IMR-90 (cell line): Measurements from ENCODE around the gene PRPS2. TPM values are rescaled to one million over a fixed set of nuclear protein-coding genes. Genes with fewer than 3 reads are reported as not detected.

Experiments used
- ATAC-seq: fragments of 200-7000 bp; cut with Tn5 transposase; 2 replicates; pipeline ENCODE4 v1.9.1; 2020; ENCODE audit warnings: low read depth, mild to moderate bottlenecking, moderate library complexity
- BruUV-seq: library from RNA; stranded (reverse); fragments of 400-500 nt; replicated peaks from 2 replicates; lab custom pipeline; 2021; lab: Mats Ljungman, UMichigan
- CTCF ChIA-PET: fragments of 300-600 bp; formaldehyde crosslinking; extraction: SDS; loops from one replicate; lab custom pipeline; 2021; ENCODE audit warnings: antibody characterized with exemption; lab: Yijun Ruan, JAX
- POLR2A ChIA-PET: fragments of 300-600 bp; sonication (Branson Sonifier 250); formaldehyde crosslinking; loops from one replicate; lab custom pipeline; 2022; ENCODE audit warnings: antibody characterized with exemption; ENCODE audit not compliant: unreplicated experiment; lab: Charles Lee
- DNase-seq: peaks from one replicate; pipeline ENCODE4 v3.0.0; 2013
- H2AFZ ChIP-seq: replicated peaks from 2 replicates; pipeline ENCODE3; 2013; ENCODE audit warnings: low read length, mild to moderate bottlenecking; ENCODE audit not compliant: poor library complexity
- H2AK5ac ChIP-seq: 2 replicates; pipeline ENCODE4 v1.6.1; 2013; ENCODE audit warnings: low read depth, low read length, inconsistent platforms
- H2AK9ac ChIP-seq: replicated peaks from 2 replicates; pipeline ENCODE3; 2013; ENCODE audit warnings: mild to moderate bottlenecking, low read depth, low read length, moderate library complexity; ENCODE audit not compliant: poor library complexity
- H2BK120ac ChIP-seq: 2 replicates; pipeline ENCODE4 v1.6.1; 2013; ENCODE audit warnings: low read depth, low read length, inconsistent platforms
- H2BK15ac ChIP-seq: 3 replicates; pipeline ENCODE4 v1.6.1; 2013; ENCODE audit warnings: low read depth, low read length, inconsistent platforms
- H2BK20ac ChIP-seq: 2 replicates; pipeline ENCODE4 v1.6.1; 2013; ENCODE audit warnings: low read depth, mild to moderate bottlenecking, inconsistent platforms, low read length, moderate library complexity
- H2BK5ac ChIP-seq: 2 replicates; pipeline ENCODE4 v1.6.1; 2013; ENCODE audit warnings: mild to moderate bottlenecking, low read depth, low read length, inconsistent platforms; ENCODE audit not compliant: poor library complexity, severe bottlenecking
- H3K14ac ChIP-seq: replicated peaks from 2 replicates; pipeline ENCODE4 v1.6.1; 2013; ENCODE audit warnings: low read depth, low read length, inconsistent platforms
- H3K18ac ChIP-seq: 2 replicates; pipeline ENCODE4 v1.6.1; 2013; ENCODE audit warnings: low read depth, low read length, control low read depth
- H3K23ac ChIP-seq: 2 replicates; pipeline ENCODE4 v1.6.1; 2013; ENCODE audit warnings: low read depth, low read length, inconsistent platforms
- H3K27ac ChIP-seq: 2 replicates; pipeline ENCODE4 v1.5.1; 2013; ENCODE audit warnings: mild to moderate bottlenecking, control low read depth, low read length; ENCODE audit not compliant: insufficient read depth
- H3K27me3 ChIP-seq: 2 replicates; pipeline ENCODE4 v1.6.1; 2013; ENCODE audit warnings: low read length; ENCODE audit not compliant: control insufficient read depth, insufficient read depth
- H3K36me3 ChIP-seq: 2 replicates; pipeline ENCODE4 v1.6.1; 2013; ENCODE audit warnings: low read length, mixed read lengths; ENCODE audit not compliant: control insufficient read depth, insufficient read depth
- H3K4ac ChIP-seq: 2 replicates; pipeline ENCODE4 v1.6.1; 2013; ENCODE audit warnings: low read depth, low read length, inconsistent platforms
- H3K4me1 ChIP-seq: 2 replicates; pipeline ENCODE4 v1.6.1; 2013; ENCODE audit warnings: low read length, mixed read lengths; ENCODE audit not compliant: control insufficient read depth, insufficient read depth
- H3K4me2 ChIP-seq: 2 replicates; pipeline ENCODE4 v1.6.1; 2013; ENCODE audit warnings: low read depth, mild to moderate bottlenecking, control low read depth, low read length, moderate library complexity
- H3K4me3 ChIP-seq: 2 replicates; pipeline ENCODE4 v1.5.1; 2013; ENCODE audit warnings: low read depth, mild to moderate bottlenecking, control low read depth, low read length, moderate library complexity; ENCODE audit not compliant: insufficient read depth
- H3K56ac ChIP-seq: 2 replicates; pipeline ENCODE4 v1.6.1; 2013; ENCODE audit warnings: low read length, inconsistent platforms; ENCODE audit not compliant: insufficient read depth; ENCODE audit errors: extremely low read depth
- H3K79me1 ChIP-seq, 2 experiments: 2 replicates each; pipeline ENCODE4 v1.6.1; 2013; ENCODE audit warnings: low read length in 2 of 2, inconsistent platforms in 1 of 2, low read depth in 1 of 2
- H3K9ac ChIP-seq: 2 replicates; pipeline ENCODE4 v1.6.1; 2013; ENCODE audit warnings: low read depth, low read length, control low read depth
- H3K9me1 ChIP-seq: 2 replicates; pipeline ENCODE4 v1.6.1; 2013; ENCODE audit warnings: low read length, inconsistent platforms; ENCODE audit not compliant: insufficient read depth
- H3K9me3 ChIP-seq: 2 replicates; pipeline ENCODE4 v1.6.1; 2013; ENCODE audit warnings: low read length; ENCODE audit not compliant: control insufficient read depth, insufficient read depth
- H4K20me1 ChIP-seq: 2 replicates; pipeline ENCODE4 v1.6.1; 2013; ENCODE audit warnings: low read length, inconsistent platforms; ENCODE audit not compliant: insufficient read depth
- H4K5ac ChIP-seq: 2 replicates; pipeline ENCODE4 v1.6.1; 2013; ENCODE audit warnings: mild to moderate bottlenecking, low read depth, low read length, control low read depth
- H4K8ac ChIP-seq, 2 experiments: 2 replicates each; pipeline ENCODE4 v1.6.1; 2013; ENCODE audit warnings: low read depth in 2 of 2, low read length in 2 of 2, control low read depth in 1 of 2, inconsistent platforms in 1 of 2
- H4K91ac ChIP-seq: 2 replicates; pipeline ENCODE4 v1.6.1; 2013; ENCODE audit warnings: low read depth, low read length, inconsistent platforms; ENCODE audit not compliant: insufficient read depth
- BHLHE40 ChIP-seq: fragments of 150-350 bp; IDR thresholded peaks from 2 replicates; pipeline ENCODE4 v1.6.1; 2016; ENCODE audit warnings: mild to moderate bottlenecking, low read depth, low read length
- CEBPB ChIP-seq: IDR thresholded peaks from 2 replicates; pipeline ENCODE4 v1.6.1; 2012; ENCODE audit warnings: low read depth, low read length, improper control_type of control experiment
- CHD1 ChIP-seq: IDR thresholded peaks from 2 replicates; pipeline ENCODE4 v1.6.1; 2012; ENCODE audit warnings: low read depth, low read length, improper control_type of control experiment
- CTCF ChIP-seq: conservative IDR thresholded peaks from 2 replicates; pipeline ENCODE4 v1.5.1; 2012; ENCODE audit warnings: mild to moderate bottlenecking, low read depth, low read length, improper control_type of control experiment
- ELK1 ChIP-seq: fragments of 150-350 bp; IDR thresholded peaks from 2 replicates; pipeline ENCODE4 v1.6.1; 2016; ENCODE audit warnings: low read depth, mild to moderate bottlenecking, low read length, moderate library complexity, borderline replicate concordance
- FOS ChIP-seq: fragments of 150-350 bp; IDR thresholded peaks from 2 replicates; pipeline ENCODE4 v1.6.1; 2016; ENCODE audit warnings: low read depth, low read length
- MAFK ChIP-seq: IDR thresholded peaks from 2 replicates; pipeline ENCODE4 v1.6.1; 2012; ENCODE audit warnings: low read depth, low read length, improper control_type of control experiment
- MAZ ChIP-seq: IDR thresholded peaks from 2 replicates; pipeline ENCODE4 v1.6.1; 2012; ENCODE audit warnings: low read depth, mild to moderate bottlenecking, low read length, improper control_type of control experiment, moderate library complexity, borderline replicate concordance
- MXI1 ChIP-seq: IDR thresholded peaks from 2 replicates; pipeline ENCODE4 v1.6.1; 2012; ENCODE audit warnings: low read depth, mild to moderate bottlenecking, low read length, moderate library complexity, borderline replicate concordance
- NFE2L2 ChIP-seq: fragments of 150-350 bp; IDR thresholded peaks from 2 replicates; pipeline ENCODE4 v1.6.1; 2016; ENCODE audit warnings: low read depth, mild to moderate bottlenecking, low read length
- POLR2A ChIP-seq: IDR thresholded peaks from 2 replicates; pipeline ENCODE4 v1.6.1; 2012; ENCODE audit warnings: mild to moderate bottlenecking, low read depth, low read length
- RAD21 ChIP-seq: IDR thresholded peaks from 2 replicates; pipeline ENCODE4 v1.6.1; 2012; ENCODE audit warnings: low read length, improper control_type of control experiment
- RCOR1 ChIP-seq: IDR thresholded peaks from 2 replicates; pipeline ENCODE4 v1.6.1; 2012; ENCODE audit warnings: mild to moderate bottlenecking, low read length, improper control_type of control experiment; ENCODE audit not compliant: insufficient replicate concordance
- RFX5 ChIP-seq: IDR thresholded peaks from 2 replicates; pipeline ENCODE4 v1.8.0; 2012; ENCODE audit warnings: low read depth, mild to moderate bottlenecking, low read length, moderate library complexity
- SMC3 ChIP-seq: fragments of 150-350 bp; IDR thresholded peaks from 2 replicates; pipeline ENCODE4 v1.6.1; 2016; ENCODE audit warnings: low read depth, mild to moderate bottlenecking, antibody characterized with exemption, low read length, moderate library complexity
- USF2 ChIP-seq: fragments of 150-350 bp; IDR thresholded peaks from 2 replicates; pipeline ENCODE4 v1.6.1; 2017; ENCODE audit warnings: mild to moderate bottlenecking, antibody characterized with exemption, low read length, low read depth
- WGBS, 2 experiments: methylation state at CpG; one replicate each; pipeline versions ENCODE4 v1.1.5 to v1.1.7; 2013; ENCODE audit warnings: missing lambda C conversion rate in 2 of 2; ENCODE audit not compliant: insufficient read length in 1 of 2; ENCODE audit errors: extremely low coverage in 2 of 2; 5-methylcytosine and 5-hydroxymethylcytosine counted together
- dilution Hi-C: fragments of 300-500 bp; cut with HindIII; formaldehyde crosslinking; loops from one replicate; pipeline ENCODE4 v1.14.3; 2018; ENCODE audit warnings: low sequenced_read_pairs; ENCODE audit not compliant: unreplicated experiment
- in situ Hi-C: fragments of 300-500 bp; cut with MboI; formaldehyde crosslinking; loops from 3 replicates; pipeline ENCODE4 v1.14.3; 2019; ENCODE audit warnings: low sequenced_read_pairs, inconsistent platforms, mixed read lengths
- intact Hi-C: fragments of 100-400 bp; cut with micrococcal nuclease; formaldehyde crosslinking; loops from 2 replicates; pipeline ENCODE4 v1.10.0; 2022
- polyA plus RNA-seq, 3 experiments: library from polyadenylated mRNA; depleted of rRNA; stranded (reverse); fragments of >200 nt; gene quantifications; 2 replicates each; pipeline ENCODE4 v1.2.3, GENCODE V29; 2012; ENCODE audit warnings: low replicate concordance in 1 of 3
- total RNA-seq: library from RNA; depleted of rRNA; stranded (reverse); fragments of >200 nt; gene quantifications from 2 replicates; pipeline ENCODE4 v1.2.3, GENCODE V29; 2012

Gene PRPS2
- total and polyA plus RNA-seq, 2 of the 4 experiments (the other 2 are of a cell fraction), result 20.4 to 48.0 TPM

- Histone ChIP-seq H2AFZ (no peak overlapping the region), H4K8ac (no peak overlapping the region), H3K27me3 (no peaks in the 10 kb centered on the region), H2AK5ac (no peak overlapping the region), H3K9ac (no peak overlapping the region), H3K79me1 (peaks cover 0 to 3% of the 10 kb centered on the region in 2 experiments; a peak in 2 of 4 replicates), H4K91ac (no peak overlapping the region), H3K36me3 (peaks cover 1% of the 10 kb centered on the region; the same call in 1 of the 2 replicates), H2BK20ac (no peak overlapping the region), H4K20me1 (no peaks in the 10 kb centered on the region), H3K4me2 (no peak overlapping the region), H2BK120ac (no peak overlapping the region), H3K4me1 (no peaks in the 10 kb centered on the region), H3K56ac (no peak overlapping the region), H3K9me1 (no peaks in the 10 kb centered on the region), H2AK9ac (no peak overlapping the region), H3K23ac (no peak overlapping the region), H3K4me3 (no peak overlapping the region), H3K27ac (no peak overlapping the region), H2BK5ac (no peak overlapping the region), H3K18ac (no peak overlapping the region), H3K4ac (no peak overlapping the region), H4K5ac (no peak overlapping the region), H2BK15ac (no peak overlapping the region), H3K14ac (no peak overlapping the region), H3K9me3 (no peaks in the 10 kb centered on the region)
- in situ Hi-C loops (loop anchor here (25.0 kb wide), 1 partner anchor 683 kb away; no protein-coding TSS in a partner anchor), intact Hi-C loops (no loop called here), dilution Hi-C loops (no loop called here)
- POLR2A ChIA-PET, result no interaction called here
- no peak for TF ChIP-seq MXI1
- no peak for TF ChIP-seq NFE2L2
- no peak for TF ChIP-seq POLR2A
- TF ChIP-seq RFX5, result no peak
- no peak for TF ChIP-seq USF2
- TF ChIP-seq CHD1, result no peak
- no peak for TF ChIP-seq CTCF
- no peak for TF ChIP-seq MAZ
- no peak for TF ChIP-seq RAD21
- no peak for TF ChIP-seq RCOR1
- TF ChIP-seq ELK1, result no peak
- TF ChIP-seq CEBPB, result no peak
- no peak for TF ChIP-seq FOS
- TF ChIP-seq SMC3, result no peak
- no peak for TF ChIP-seq MAFK
- no peak for TF ChIP-seq BHLHE40
- no peak for ATAC-seq
- WGBS, 2 experiments, result no CpG with 5 or more reads among the region's 2 CpGs
- DNase-seq, result no peak
- no TSS peak for BruUV-seq
- CTCF ChIA-PET, result no interaction called here
Measured at GRCh38 chrX:12804655-12805054, 13.4 kb downstream of the PRPS2 start.
